Gastrocnemius medialis (tissue), 4 donors: ENCODE data around the gene CFAP210.

ENCODE experiments used
- POLR2A ChIP-seq, 2 donors: fragments of 450-650 bp; IDR thresholded peaks; one replicate each; pipeline ENCODE4 v1.6.1; 2017; ENCODE audit warnings: antibody characterized with exemption in 2 of 2, mild to moderate bottlenecking in 2 of 2, moderate library complexity in 2 of 2
- TF ChIP-seq, protein P1 (sequence below), 5 experiments: fragments of 450-650 bp in 3 of 5; fragments of 200-600 bp in 2 of 5; sonication (generic) in 2 of 5; IDR thresholded peaks in 4 of 5; conservative IDR thresholded peaks in 1 of 5; 1 replicate in 4 of 5; 2 replicates in 1 of 5; pipeline ENCODE4 v1.5.1; 2016 to 2019; ENCODE audit warnings: antibody characterized with exemption in 5 of 5, mild to moderate bottlenecking in 3 of 5, moderate library complexity in 3 of 5

DNA sequence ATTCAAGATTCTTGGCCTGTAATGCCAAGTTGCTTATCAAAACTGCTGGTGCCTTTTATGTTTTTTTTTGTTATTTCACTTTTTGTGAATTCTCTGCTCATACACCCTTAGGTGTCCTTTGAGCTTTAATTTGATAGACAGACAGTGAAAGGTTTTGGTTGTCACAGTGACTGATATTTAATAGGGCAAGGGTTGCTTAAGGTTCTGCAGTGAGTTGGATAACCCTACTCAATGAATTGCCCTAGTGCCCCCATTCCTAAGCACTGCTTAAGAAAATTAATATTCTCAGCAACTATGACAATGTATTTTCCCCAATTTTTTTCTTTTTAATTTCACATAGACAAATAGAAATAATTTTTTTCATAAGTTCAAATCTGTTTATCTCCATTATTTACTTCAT is 94.6 kb downstream of the CFAP210 start:
- TF ChIP-seq, protein P1, sequence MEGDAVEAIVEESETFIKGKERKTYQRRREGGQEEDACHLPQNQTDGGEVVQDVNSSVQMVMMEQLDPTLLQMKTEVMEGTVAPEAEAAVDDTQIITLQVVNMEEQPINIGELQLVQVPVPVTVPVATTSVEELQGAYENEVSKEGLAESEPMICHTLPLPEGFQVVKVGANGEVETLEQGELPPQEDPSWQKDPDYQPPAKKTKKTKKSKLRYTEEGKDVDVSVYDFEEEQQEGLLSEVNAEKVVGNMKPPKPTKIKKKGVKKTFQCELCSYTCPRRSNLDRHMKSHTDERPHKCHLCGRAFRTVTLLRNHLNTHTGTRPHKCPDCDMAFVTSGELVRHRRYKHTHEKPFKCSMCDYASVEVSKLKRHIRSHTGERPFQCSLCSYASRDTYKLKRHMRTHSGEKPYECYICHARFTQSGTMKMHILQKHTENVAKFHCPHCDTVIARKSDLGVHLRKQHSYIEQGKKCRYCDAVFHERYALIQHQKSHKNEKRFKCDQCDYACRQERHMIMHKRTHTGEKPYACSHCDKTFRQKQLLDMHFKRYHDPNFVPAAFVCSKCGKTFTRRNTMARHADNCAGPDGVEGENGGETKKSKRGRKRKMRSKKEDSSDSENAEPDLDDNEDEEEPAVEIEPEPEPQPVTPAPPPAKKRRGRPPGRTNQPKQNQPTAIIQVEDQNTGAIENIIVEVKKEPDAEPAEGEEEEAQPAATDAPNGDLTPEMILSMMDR (IDR thresholded peaks at IDR 0.05 in 4 of 5, conservative IDR thresholded peaks at IDR 0.05 in 1 of 5): no peak
- no peak for TF ChIP-seq POLR2A (IDR thresholded peaks at IDR 0.05)
